GM19455 (cell line): ENCODE results near the gene TAOK2.
"Not testable (repeated sequence)": the region's sequence is repeated elsewhere in the genome, so short reads cannot be mapped to it uniquely, and the experiment has no call there.

Source experiments
- ATAC-seq: cut with Tn5 transposase; IDR thresholded peaks from one replicate; pipeline ENCODE4 v1.9.1; 2021; ENCODE audit not compliant: unreplicated experiment

The TAOK2 gene

DNA sequence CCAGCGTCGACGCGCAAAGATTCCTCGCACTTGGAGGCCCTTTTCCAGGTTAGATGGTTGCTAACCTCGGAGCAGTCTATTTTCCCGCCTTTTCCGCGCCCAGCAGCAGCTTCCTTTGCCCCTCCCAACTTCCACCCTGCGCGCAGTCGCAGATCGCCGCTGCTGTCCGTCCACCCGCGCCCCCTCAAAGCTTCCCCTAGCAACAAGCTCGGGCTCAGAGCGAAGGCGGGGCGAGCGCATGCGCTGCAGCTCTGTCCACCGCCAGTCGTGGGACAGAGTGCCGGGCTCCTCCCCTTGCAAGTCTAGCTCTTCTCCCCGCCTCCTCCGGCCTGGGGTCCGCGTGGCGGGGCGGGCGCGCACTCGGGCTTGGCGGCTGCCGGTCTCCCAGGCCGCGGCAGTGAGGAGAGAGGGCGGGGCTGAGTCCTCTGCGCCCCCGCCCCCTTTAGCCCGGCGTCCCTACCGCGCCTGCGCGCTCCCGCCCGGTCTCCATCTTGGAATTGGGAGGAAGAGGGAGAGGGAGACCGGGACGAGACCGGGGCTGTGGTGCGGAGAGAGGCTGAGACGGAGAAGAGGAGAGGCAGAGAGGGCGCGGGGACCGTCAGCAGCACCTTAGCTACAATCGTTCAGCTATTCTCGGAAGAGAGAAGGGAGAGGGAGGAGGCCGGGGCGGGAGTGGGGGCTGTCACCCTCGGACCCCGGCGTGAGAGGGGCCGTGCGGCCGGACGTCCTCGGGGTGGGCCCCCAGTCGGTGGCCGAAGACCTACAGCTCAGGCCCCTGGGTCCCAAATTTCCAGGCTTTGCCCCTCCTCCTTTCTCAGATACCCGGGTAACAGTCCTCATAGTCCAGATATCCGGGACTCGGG, at the start of gene TAOK2:
Gene TAOK2 (plus strand): TSS at position 485 of the 863 bp plus-strand sequence. CDS start 3,905 bp downstream, outside the sequence.
- ATAC-seq, result peak; percentile 81

DNA sequence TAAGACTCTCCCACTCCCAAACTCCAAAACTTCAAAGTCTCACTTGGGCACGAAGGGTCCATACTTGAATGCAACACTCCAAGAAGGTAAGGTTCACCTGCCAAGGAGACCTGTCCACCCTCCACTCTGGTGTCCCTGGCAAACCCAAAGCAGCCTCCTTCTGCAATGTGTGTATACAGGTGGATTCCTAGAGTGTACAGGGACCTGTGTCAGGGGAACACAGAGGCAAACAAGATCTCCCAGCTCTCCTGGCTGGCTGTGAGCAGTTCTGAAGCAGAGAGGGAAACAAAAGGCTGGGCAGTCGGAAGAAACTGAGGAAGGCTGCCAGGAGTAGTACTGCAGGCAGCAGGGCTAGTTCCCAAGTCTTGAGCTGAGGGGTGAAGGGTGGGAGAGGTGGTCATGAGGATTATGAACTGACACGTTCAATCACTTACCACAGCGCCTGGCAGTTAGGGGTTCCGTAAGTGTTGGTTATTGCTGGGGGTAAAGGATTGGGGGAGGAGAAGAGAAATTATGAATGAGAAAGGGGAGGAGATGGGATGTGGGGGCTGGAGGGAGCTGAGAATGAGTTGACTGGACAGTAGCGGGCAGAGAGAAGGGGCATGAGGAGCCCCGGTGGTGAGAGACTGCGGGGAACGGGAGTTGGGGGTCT, 48.4 kb upstream of the TAOK2 start:
- no peak for ATAC-seq

- peak; percentile 90 for ATAC-seq
Measured at GRCh38 chr16:29925781-29926710, 47.6 kb upstream of the TAOK2 start, which contains the start of gene KCTD13. KCTD13 (minus strand) TSS chr16:29926226; CDS start chr16:29926033, 193 bp downstream.

- no peak for ATAC-seq
Measured at GRCh38 chr16:29926711-29927052, 47.0 kb upstream of the TAOK2 start.

GRCh38 chr16:29927070-29927905, 46.4 kb upstream of the TAOK2 start:
- no peak for ATAC-seq

DNA sequence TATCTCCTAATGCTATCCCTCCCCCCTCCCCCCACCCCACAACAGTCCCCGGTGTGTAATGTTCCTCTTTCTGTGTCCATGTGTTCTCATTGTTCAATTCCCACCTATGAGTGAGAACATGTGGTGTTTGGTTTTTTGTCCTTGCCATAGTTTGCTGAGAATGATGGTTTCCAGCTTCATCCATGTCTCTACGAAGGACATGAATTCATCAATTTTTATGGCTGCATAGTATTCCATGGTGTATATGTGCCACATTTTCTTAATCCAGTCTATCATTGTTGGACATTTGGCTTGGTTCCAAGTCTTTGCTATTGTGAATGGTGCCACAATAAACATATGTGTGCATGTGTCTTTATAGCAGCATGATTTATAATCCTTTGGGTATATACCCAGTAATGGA, 41.9 kb upstream of the TAOK2 start:
- not testable (repeated sequence) for ATAC-seq

GRCh38 chr16:29940656-29941055, 33.0 kb upstream of the TAOK2 start:
- ATAC-seq, result no peak

- no peak for ATAC-seq
Measured at GRCh38 chr16:29943846-29944799, 29.5 kb upstream of the TAOK2 start.

DNA sequence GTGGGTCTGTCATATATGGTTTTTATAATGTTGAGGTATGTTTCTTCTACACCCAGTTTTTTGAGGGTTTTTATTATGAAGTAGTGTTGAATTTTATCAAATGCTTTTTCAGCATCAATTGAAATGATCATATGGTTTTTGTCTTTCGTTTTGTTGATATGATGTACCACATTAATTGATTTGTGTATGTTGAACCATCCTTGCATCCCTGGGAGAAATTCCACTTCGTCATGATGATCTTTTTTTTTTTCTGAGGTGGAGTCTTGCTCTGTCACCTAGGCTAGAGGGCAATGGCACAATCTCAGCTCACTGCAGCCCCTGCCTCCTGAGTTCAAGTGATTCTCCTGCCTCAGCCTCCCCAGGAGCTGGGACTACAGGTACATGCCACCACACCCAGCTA, 25.8 kb upstream of the TAOK2 start:
- ATAC-seq, result no peak

DNA sequence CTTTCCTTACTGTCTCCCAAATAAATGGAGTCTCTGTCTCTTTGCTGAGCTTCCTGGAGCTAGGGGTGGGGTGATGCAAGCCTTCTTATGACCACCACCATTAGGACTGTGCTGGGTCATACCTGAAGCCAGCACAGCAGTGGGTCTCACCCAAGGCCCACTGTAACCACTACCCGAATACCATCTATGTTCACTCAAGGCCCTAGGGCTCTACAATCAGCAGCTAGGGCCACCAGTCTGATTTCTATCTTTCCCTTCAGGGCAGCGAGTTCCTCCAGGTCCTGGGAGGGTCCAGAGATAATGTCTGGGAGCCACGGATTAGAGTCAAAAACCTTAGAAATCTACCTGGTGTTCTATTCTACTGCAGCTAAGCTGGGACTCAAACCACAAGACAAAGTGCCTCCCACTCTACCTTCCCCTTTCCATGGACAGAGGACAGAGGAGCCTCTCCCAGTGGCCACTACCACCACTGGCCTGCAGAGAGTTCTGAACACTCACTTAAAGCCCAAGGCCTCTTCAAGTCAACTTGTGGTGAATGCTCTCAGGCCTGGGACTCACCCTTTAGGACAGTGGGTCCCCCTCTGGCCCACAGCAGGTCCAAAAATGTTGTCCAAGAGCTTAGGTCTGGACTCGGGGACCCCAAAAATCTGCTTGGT, 22.7 kb upstream of the TAOK2 start:
- ATAC-seq, result no peak

GRCh38 chr16:29951625-29952365, 21.9 kb upstream of the TAOK2 start:
- ATAC-seq, result no peak

DNA sequence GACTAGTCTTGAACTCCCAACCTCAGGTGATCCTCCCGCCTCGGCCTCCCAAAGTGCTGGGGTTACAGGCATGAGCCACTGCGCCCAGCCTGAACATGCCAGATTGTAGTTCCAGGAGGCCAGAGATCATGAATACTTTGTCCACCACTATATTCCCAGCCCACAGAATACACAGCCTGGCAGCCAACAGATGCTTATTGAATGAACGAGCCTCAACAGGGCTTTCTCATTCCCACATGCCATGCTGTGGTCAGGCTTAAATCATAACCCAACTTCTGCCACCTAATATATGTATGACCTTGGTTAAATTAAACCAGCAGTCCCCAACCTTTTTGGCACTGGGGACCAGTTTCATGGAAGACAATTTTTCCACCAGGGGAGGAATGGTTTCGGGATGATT, 14.9 kb upstream of the TAOK2 start:
- ATAC-seq, result no peak

GRCh38 chr16:29959293-29959692, 14.4 kb upstream of the TAOK2 start:
- ATAC-seq, result no peak

DNA sequence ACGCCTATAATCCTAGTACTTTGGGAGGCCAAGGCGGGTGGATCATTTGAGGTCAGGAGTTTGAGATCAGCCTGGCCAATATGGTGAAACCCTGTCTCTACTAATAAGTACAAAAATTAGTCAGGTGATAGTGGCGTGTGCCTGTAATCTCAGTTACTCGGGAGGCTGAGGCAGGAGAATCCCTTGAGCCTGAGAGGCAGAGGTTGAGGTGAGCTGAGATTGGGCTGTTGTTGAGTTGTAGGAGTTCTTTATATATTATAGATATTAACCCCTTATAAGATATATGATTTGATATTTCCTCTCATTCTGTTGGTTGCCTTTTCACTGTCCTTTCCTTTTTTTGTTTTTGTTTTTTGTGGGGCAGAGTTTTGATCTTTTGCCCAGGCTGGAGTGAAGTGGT, 13.8 kb upstream of the TAOK2 start:
- not testable (repeated sequence) for ATAC-seq

- no peak for ATAC-seq
Measured at GRCh38 chr16:29961127-29961478, 12.6 kb upstream of the TAOK2 start.

DNA sequence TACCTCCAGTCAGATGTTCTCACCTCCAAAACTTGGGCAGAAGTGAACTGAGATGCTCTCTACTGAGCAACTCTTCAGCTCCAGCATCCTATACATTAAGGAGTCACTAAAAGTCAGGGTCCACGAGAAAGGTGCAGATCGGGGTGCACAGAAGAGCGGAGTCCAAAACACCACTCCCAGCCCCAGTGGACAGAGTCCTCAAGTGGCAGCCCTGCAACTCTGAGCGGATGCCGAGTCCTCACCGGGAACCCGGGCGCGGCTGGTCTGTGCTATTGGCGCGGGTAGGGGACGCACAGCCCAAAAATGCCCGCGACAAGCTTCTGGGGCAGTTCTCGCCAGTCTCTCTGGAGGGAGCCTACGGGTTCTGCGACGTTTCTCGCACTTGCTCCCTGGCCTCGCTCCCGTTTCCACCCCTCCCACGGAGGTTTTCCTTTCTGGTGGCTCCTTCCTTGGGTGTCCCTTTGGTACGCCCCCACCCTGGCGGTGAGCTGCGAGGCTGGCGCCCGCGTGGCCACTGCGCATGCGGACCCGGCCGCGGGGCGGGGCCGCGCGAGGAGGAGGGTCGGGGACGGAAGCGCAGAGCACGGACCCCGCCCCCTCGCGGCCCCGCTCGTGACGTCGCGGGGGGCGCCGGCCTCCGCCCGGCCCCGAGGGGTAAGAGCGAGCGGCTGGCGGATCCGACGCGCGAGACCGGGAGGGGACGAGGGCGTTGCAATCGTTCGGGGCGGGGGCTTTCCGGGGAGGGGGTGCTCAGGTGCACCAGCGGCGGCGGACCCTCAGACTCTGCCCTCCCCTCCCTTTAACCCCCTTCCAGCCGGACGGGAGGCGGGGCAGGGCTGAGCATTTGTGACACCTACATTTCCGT, 12.0 kb upstream of the TAOK2 start, which contains the start of gene TMEM219:
Gene TMEM219 (plus strand): TSS at position 601 of the 865 bp plus-strand sequence. CDS start 1,065 bp downstream, outside the sequence.
- peak; percentile 80 for ATAC-seq
